Stimulated activated CD4-positive, alpha-beta T cell treated with anti-CD3 and anti-CD28 coated beads, Interleukin-4, amount 100 ng/mL, for 4 hours (primary cell): ENCODE results near the gene KLHL35.
"Not testable (repeated sequence)": the region's sequence is repeated elsewhere in the genome, so short reads cannot be mapped to it uniquely, and the experiment has no call there.

Experiments
- DNase-seq, 2 experiments: peaks; one replicate each; pipeline ENCODE4 v3.0.0-alpha.2; 2020

KLHL35 gene

DNA sequence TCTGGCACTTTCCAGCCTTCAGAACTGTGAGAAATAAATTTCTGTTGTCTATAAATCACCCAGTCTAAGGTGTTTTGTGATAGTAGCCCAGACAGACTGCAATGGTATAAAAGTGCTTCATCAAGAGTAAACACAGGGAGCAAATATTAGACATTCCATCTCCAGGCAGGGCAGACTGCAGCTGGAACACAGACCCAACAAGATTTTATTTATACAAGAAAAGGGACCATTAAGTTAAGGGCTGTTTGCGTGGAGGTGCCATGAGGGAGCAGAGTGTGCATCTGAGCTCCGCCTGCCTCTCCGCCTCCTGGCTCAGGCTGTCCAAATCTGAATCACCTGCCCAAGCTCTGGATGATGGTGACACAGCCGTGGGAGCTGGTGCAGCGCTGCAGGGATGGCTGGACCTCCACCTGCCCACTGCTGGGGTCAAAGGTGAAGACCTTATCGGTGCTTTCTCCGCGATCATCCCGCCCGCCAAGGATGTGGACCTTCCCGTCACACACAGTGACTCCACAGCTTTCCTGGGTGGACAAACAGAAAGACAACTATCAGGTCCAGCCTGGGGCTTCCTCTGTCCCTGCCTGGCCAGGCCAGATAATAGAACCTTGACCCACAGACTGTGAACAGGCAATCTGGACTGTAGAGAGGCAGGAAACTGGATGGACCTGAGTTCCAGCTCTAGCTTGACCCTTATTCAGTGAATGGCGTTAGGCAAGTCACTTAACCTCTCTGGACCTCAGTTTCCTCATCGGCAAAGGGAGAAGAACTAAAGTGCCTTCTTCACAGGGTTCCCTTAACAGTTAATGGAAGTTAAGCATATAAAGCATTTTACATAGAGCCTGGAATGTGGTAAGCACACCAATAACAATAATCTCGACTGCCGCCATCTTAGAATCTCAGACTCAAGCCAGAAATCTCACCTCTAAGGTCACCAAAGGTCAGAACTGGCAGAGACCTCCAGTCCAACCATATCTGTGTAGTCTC is 10.5 kb downstream of the KLHL35 start:
- DNase-seq = no peak

DNA sequence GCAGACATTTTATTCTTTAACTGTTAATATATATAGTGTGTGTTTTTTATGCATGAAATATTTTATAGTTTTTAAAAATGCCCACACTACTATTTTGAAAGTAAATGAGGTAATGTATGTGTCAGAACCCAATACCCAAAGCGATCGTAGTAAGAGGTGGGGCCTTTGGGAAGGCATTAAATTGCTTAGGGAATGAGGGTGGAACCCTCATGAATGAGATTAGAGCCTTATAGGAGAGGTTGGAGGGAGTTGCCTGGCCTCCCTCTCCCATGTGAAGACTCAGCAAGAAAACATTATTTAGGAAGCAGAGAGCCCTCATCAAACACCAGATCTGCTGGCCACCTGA is 11.1 kb downstream of the KLHL35 start:
- DNase-seq = no peak

DNA sequence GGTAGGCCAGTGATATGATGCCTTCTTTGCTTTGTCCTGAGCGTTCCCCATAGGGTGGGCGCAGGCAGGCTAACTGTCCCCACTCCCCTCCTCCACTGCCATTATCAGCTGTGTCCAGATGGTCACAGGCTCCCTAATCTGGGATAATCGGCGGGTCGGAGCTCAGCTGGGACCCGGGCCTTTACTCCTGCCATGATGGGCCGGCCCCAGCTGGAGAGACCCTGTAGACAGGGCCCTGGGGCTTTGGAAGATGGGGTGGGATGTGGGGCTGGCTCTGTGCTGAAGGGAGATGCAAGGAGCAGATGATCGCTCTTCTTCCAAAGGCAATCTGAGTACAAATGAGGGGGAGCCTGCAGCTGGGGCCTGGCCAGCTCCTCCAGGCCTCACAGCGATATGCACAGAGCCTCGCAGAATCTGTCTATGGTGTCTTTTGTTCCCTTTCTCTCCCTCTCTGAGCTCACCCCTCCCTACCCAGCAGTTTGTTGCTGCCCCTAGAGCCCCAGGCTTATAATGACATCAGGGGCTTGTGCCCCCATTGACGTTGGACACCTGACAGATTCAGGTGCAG is 11.9 kb downstream of the KLHL35 start:
- DNase-seq = no peak

- DNase-seq = no peak
These were observed 12.6 kb downstream of the KLHL35 start for GRCh38 chr11:75420224-75421034.

GRCh38 chr11:75413864-75414263 is 19.1 kb downstream of the KLHL35 start:
- DNase-seq = no peak

GRCh38 chr11:75413146-75413545 is 19.9 kb downstream of the KLHL35 start:
- not testable (repeated sequence) for DNase-seq

- not testable (repeated sequence) for DNase-seq
These were observed 23.0 kb downstream of the KLHL35 start for GRCh38 chr11:75409971-75410370.

DNA sequence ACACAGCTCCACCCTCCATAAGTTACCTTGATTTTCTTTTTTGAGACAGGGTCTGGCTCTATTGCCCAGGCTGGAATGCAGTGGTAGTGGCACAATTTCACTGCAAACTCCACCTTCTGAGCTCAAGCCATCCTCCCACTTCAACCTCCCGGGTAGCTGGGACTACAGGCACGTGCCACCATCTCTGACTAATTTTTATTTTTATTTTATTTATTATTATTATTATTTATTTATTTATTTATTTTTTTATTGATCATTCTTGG is 24.1 kb downstream of the KLHL35 start:
- no peak for DNase-seq

GRCh38 chr11:75406338-75406777 is 26.6 kb downstream of the KLHL35 start:
- DNase-seq = no peak

- DNase-seq = no peak
These were observed 28.9 kb downstream of the KLHL35 start for GRCh38 chr11:75403983-75404658.

- DNase-seq = no peak
These were observed 30.0 kb downstream of the KLHL35 start for GRCh38 chr11:75403037-75403436.

DNA sequence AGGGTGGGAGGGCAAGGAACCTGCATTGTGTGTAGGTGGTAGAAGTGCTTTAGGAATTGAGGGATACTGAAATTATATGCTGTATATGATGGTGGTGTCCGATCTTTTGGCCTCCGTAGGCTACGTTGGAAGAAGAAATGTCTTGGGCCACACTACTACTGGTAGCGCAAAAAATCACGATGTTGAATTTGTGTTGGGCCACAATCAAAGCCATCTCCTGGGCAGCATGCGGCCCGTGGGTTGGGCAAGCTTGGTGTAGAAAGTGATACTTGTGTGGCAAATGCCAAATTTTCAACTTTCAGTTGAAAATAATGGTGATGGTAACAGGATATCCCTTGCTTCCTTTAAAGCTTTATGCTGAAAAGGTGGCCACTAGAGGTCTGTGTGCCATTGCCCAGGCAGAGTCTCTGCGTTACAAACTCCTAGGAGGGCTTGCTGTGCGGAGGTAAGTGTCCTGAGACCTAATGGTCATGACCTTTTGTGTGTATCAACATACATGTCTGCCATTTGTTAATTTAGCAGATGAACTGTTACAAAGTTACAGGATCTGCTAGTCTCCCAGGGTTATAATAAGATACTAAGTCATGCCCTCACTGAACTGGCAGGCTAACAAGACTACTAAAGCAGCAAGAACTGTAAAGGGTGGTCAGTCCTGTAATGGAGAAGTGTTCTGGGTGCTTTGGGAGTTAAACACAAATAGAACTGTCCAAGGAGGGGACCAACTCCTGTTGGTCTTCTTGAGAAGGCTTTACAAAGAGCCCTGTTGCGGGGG is 30.8 kb downstream of the KLHL35 start:
- no peak for DNase-seq

- DNase-seq = no peak
These were observed 32.7 kb downstream of the KLHL35 start for GRCh38 chr11:75400146-75400865.

DNA sequence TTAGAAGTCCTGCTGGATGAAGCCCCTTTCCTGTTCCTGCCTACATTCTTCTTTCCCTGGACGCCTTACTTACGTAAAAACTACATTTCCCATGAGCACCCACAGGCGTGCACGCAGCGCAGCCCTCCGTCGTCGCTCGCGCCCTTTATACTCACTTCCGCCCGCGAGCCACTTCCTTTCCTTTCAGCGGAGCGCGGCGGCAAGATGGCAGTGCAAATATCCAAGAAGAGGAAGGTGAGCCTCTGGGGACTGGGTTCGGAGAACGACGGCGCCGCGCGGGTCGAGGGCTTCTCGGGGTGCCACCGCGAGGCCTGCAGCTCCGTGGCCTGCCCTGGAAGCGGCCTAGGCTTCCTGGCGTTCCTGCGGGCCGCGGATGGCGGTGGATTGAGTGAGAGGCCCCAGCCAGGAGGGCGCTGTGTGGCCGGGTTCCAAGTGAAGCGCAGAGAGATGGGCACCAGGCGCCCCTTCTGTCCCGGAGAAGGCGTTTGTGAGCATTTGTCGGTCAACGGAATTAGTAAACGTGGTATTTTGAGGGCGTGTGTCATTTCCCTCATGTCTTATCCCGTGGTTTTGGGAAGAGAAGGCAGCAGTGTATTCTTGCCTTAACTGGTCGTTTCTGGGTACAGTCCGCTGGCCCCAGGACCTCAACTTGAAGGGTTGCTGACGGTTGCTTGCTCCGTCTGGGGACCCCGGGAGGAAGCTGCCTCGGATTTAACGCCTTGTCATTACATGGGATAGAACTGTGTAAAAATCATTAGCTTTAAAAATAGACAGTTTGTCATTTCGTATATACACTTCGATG is 33.5 kb downstream of the KLHL35 start, which contains the start of gene RPS3:
TSS of gene RPS3 (plus strand) at position 175 of the 802 bp plus-strand sequence. CDS start at position 205, 30 bp downstream.
- DNase-seq = peak; percentile 83 to 88

DNA sequence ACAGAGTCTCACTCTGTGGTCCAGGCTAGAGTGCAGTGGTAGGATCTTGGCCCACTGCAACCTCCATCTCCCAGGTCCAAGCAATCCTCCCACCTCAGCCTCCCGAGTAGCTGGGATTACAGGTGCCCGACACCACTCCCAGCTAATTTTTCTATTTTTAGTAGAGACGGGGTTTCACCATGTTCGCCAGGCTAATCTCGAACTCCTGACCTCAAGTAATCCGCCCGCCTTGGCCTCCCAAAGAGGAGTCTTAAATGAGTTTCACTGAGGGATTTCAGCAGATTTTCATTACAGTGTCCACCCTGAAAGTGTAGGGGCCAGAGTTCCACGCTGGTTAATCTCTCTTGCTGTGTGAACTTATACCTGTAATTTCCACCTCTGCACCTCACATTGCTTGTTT is 34.1 kb downstream of the KLHL35 start:
- no peak for DNase-seq

DNA sequence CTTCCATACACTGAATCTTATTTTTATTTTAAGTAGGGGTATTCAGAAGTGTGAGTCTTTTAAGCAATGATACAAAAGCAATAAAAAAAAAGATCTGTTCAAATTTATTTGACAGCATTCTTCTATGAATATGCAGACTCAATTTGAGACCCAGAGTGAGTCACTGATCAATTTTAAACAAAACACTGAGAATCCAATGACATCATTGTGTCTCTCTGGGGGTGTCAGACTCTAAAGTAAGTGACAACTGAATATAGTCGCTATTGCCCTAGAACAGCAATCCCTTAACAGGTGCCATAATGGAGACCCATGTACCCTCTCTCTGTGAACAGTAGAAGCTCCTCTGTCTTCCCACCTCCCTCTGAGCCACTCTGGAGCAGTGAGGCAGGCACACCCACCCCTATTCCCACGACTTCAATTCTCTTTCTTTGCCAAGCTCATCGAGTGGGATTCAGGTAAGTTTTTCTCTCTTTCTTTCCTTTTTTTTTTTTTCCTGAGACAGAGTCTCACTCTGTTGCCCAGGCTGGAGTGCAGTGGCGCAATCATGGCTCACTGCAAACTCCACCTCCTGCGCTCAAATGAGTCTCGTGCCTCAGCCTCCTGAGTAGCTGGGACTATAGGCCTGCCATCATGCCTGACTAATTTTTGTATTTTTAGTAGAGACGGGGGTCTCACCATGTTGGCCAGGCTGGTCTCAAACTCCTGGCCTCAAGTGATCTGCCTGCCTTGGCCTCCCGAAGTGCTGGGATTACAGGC is 38.7 kb downstream of the KLHL35 start:
- DNase-seq = no peak

GRCh38 chr11:75389925-75390324 is 43.1 kb downstream of the KLHL35 start:
- DNase-seq = no peak

DNA sequence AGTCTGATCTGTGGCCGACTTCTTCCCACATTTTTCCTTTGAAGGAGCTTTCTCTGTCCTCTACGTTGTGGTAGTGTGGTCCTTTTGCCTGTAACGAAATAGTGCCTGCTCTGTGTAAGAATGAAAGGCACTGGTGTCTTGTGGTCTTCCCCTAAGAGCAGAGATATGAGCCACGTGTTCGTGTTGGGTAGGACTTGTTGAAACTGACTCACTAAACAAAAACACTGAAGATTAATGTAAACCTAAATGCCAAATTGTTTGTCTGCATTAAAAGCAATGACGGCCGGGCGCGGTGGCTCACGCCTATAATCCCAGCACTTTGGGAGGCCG is 43.8 kb downstream of the KLHL35 start:
- DNase-seq = no peak

- DNase-seq = peak; percentile 49 to 62
These were observed 44.4 kb downstream of the KLHL35 start for GRCh38 chr11:75388386-75389275.
